Caco-2 (cell line): ENCODE measurements around the gene SIGLECL1. TPM values are rescaled to one million over a fixed set of nuclear protein-coding genes. Genes with fewer than 3 reads are reported as not detected.

ENCODE experiments used
- BruUV-seq: library from RNA; stranded (reverse); fragments of 400-500 nt; replicated peaks from 2 replicates; lab custom pipeline; 2021; lab: Mats Ljungman, UMichigan
- CTCF ChIA-PET: fragments of 300-600 bp; sonication (Branson Sonifier 250); formaldehyde crosslinking; loops from one replicate; lab custom pipeline; 2022; ENCODE audit warnings: antibody characterized with exemption; lab: Charles Lee
- POLR2A ChIA-PET: fragments of 300-600 bp; sonication (Branson Sonifier 250); formaldehyde crosslinking; loops from one replicate; lab custom pipeline; 2022; ENCODE audit warnings: antibody characterized with exemption; lab: Charles Lee
- DNase-seq, 2 experiments: peaks; one replicate each; pipeline versions ENCODE4 v3.0.0 to v3.0.0-alpha.2; 2020 to 2022
- H3K27me3 ChIP-seq: replicated peaks from 2 replicates; pipeline ENCODE4 v1.6.0; 2011; ENCODE audit warnings: low read length; ENCODE audit not compliant: control insufficient read depth, insufficient read depth
- H3K36me3 ChIP-seq: 2 replicates; pipeline ENCODE4 v1.5.1; 2011; ENCODE audit warnings: low read length; ENCODE audit not compliant: control insufficient read depth, insufficient read depth
- H3K4me1 ChIP-seq: fragments of 250-450 bp; sonication (Bioruptor Pico); 2 replicates; pipeline ENCODE4 v1.5.1; 2020; ENCODE audit warnings: mild to moderate bottlenecking
- H3K4me3 ChIP-seq: 2 replicates; pipeline ENCODE4 v1.5.1; 2011; ENCODE audit warnings: low read depth, mild to moderate bottlenecking, control low read depth, low read length
- H3K9me3 ChIP-seq: fragments of 250-450 bp; sonication (Bioruptor Pico); 2 replicates; pipeline ENCODE4 v1.5.1; 2020; ENCODE audit warnings: mild to moderate bottlenecking, moderate library complexity
- H3K27ac Mint-ChIP-seq: one replicate; pipeline ENCODE4 v1.8.0; 2022; ENCODE audit warnings: mixed read lengths; ENCODE audit not compliant: unreplicated experiment
- H3K27me3 Mint-ChIP-seq: one replicate; pipeline ENCODE4 v1.8.0; 2022; ENCODE audit warnings: mixed read lengths; ENCODE audit not compliant: insufficient read depth, unreplicated experiment
- H3K36me3 Mint-ChIP-seq: one replicate; pipeline ENCODE4 v1.8.0; 2022; ENCODE audit warnings: mild to moderate bottlenecking, mixed read lengths; ENCODE audit not compliant: insufficient read depth, unreplicated experiment
- H3K4me1 Mint-ChIP-seq: one replicate; pipeline ENCODE4 v1.8.0; 2022; ENCODE audit warnings: low read depth, mixed read lengths; ENCODE audit not compliant: unreplicated experiment
- H3K4me3 Mint-ChIP-seq: one replicate; pipeline ENCODE4 v1.8.0; 2022; ENCODE audit warnings: mild to moderate bottlenecking, moderate library complexity, mixed read lengths; ENCODE audit not compliant: unreplicated experiment
- H3K9me3 Mint-ChIP-seq: one replicate; pipeline ENCODE4 v1.8.0; 2022; ENCODE audit warnings: mixed read lengths; ENCODE audit not compliant: unreplicated experiment
- intact Hi-C: fragments of 100-400 bp; cut with micrococcal nuclease; formaldehyde crosslinking; loops from one replicate; pipeline ENCODE4 v1.10.0; 2022; ENCODE audit not compliant: unreplicated experiment
- total RNA-seq: library from RNA; stranded (reverse); gene quantifications from 2 replicates; pipeline ENCODE4 v1.2.3, GENCODE V29; 2022
- TF ChIP-seq, protein P1 (sequence below), 2 experiments: fragments of 200-600 bp in 1 of 2; IDR thresholded peaks; 1 replicate in 1 of 2; 2 replicates in 1 of 2; pipeline versions ENCODE4 v1.5.1 to v1.8.0; 2011 to 2022; ENCODE audit warnings: antibody characterized with exemption in 1 of 2, control low read depth in 1 of 2, inconsistent platforms in 1 of 2, low read depth in 1 of 2, low read length in 1 of 2, mild to moderate bottlenecking in 1 of 2, moderate library complexity in 1 of 2; ENCODE audit not compliant: insufficient read depth in 1 of 2, severe bottlenecking in 1 of 2, unreplicated experiment in 1 of 2

The SIGLECL1 gene
- total RNA-seq, 1 experiment from 2014 or later, result not detected

DNA sequence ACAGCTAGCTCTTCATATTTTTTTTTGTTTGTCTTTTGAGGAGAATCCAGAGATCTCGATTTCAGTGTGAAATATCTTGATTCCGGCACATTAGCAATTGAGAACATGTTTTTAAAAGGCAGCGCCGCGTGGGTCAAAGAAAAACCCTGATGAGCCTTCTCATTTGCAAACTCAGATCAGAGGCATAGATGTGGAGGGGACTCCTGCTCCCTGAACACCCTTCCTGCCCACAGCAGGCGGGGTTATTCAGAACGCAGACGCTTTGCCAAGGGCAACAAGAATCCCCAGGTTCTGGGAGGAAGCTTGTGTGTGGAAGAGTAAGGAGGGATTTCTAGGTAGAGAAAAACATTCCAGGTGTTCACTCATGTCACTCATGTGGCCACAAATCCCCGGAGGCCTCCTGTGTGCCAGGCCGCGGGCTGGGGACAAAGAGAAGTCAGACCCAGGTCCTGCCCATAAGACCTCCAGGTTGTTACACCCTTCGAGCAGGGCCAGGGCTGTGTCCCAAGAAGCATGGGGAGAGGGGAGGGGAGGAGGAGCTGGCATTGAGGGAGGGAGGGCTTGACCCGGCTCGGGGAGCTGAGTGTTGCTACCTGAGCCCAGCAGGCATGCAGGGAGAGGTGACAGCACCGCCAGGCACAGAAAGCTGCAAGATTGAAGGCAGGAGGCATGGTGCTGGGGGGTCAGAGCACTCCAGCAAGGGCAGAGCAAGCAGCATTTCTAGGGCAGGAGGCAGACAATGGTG lies 44.7 kb downstream of the SIGLECL1 start:
- intact Hi-C loops, result no loop called here
- no peaks in the 10 kb centered on the region for H3K4me1 ChIP-seq
- H3K9me3 Mint-ChIP-seq, result no peaks in the 10 kb centered on the region
- no peak overlapping the region for H3K4me3 Mint-ChIP-seq
- H3K36me3 ChIP-seq, result no peaks in the 10 kb centered on the region
- no peak overlapping the region for H3K4me3 ChIP-seq
- ChIA-PET CTCF (no interaction called here), POLR2A (no interaction called here)
- no peaks in the 10 kb centered on the region for H3K9me3 ChIP-seq
- no peaks in the 10 kb centered on the region for H3K36me3 Mint-ChIP-seq
- BruUV-seq, result no TSS peak
- H3K27me3 Mint-ChIP-seq, result peaks cover 5% of the 10 kb centered on the region
- no peaks in the 10 kb centered on the region for H3K27me3 ChIP-seq
- DNase-seq, result no peak
- H3K27ac Mint-ChIP-seq, result no peak overlapping the region
- TF ChIP-seq, protein P1, sequence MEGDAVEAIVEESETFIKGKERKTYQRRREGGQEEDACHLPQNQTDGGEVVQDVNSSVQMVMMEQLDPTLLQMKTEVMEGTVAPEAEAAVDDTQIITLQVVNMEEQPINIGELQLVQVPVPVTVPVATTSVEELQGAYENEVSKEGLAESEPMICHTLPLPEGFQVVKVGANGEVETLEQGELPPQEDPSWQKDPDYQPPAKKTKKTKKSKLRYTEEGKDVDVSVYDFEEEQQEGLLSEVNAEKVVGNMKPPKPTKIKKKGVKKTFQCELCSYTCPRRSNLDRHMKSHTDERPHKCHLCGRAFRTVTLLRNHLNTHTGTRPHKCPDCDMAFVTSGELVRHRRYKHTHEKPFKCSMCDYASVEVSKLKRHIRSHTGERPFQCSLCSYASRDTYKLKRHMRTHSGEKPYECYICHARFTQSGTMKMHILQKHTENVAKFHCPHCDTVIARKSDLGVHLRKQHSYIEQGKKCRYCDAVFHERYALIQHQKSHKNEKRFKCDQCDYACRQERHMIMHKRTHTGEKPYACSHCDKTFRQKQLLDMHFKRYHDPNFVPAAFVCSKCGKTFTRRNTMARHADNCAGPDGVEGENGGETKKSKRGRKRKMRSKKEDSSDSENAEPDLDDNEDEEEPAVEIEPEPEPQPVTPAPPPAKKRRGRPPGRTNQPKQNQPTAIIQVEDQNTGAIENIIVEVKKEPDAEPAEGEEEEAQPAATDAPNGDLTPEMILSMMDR (IDR thresholded peaks at IDR 0.05; ENCODE audit: insufficient read depth in 1 of 2, low read depth in 1 of 2, low read length in 1 of 2, severe bottlenecking in 1 of 2, unreplicated experiment in 1 of 2), result no peak
- no peaks in the 10 kb centered on the region for H3K4me1 Mint-ChIP-seq

DNA sequence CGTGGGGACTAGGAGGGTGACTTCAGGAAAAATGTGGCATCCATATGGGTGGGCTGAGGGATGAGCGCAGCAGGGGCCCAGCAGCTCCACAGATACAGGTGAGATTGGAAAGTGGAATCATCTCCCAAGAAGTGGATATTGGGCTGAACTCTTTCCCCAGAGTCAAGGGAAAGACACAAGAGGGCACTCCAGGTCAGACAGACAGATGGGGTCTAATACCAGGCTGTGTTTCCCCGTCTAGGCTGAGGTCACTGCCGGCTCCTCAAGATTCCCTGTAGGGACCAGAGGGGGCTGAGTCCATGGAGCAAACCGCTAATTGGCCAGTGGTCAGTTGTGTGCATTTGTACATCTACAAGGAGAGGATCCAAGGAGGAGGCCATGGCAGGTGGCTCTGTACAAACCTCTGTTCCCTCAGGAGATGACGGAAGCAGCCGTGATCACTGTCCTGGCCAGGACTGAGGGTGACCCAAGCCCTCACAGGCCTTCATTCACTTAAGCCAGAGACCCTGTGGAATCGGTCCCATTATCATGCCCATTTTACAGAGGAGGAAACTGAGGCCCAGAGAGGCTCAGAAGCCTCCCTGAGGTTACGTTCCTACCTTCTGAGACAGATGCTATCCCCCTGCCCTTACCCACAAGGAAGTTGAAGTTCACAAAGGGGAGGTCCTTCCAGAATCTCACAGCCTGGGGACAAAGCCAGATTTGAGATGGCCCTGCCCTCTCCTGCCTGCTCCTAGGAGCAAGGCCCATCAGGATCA lies 45.6 kb downstream of the SIGLECL1 start:
- Mint-ChIP-seq H3K27ac (no peak overlapping the region), H3K27me3 (peaks cover 5% of the 10 kb centered on the region), H3K4me1 (no peaks in the 10 kb centered on the region), H3K36me3 (no peaks in the 10 kb centered on the region), H3K9me3 (no peaks in the 10 kb centered on the region), H3K4me3 (no peak overlapping the region)
- Histone ChIP-seq H3K4me3 (no peak overlapping the region), H3K27me3 (no peaks in the 10 kb centered on the region), H3K4me1 (no peaks in the 10 kb centered on the region), H3K36me3 (no peaks in the 10 kb centered on the region), H3K9me3 (no peaks in the 10 kb centered on the region)
- ChIA-PET POLR2A (no interaction called here), CTCF (no interaction called here)
- no peak for DNase-seq
- intact Hi-C loops, result no loop called here
- TF ChIP-seq, protein P1 (IDR thresholded peaks at IDR 0.05; ENCODE audit: insufficient read depth in 1 of 2, low read depth in 1 of 2, low read length in 1 of 2, severe bottlenecking in 1 of 2, unreplicated experiment in 1 of 2), result no peak
- no TSS peak for BruUV-seq

DNA sequence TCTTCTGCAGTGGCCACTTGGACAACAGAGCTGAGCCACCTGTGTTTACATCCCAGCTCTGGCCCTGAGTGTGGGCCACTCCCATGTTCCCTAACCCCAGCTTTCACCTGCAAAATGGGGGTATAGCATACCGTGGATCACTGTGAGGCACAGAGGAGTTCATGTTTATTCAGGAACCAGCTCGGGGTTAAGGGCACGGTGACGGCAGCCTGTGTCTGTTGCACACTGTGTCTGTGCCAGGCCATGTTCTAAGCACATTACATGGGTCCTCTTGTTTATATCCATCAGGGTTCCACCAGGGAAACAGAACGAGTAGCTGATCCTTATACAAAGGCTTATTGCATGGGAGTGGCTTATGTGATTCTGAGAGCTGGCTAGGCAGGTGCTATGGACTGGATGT lies 46.5 kb downstream of the SIGLECL1 start:
- Histone ChIP-seq H3K4me1 (no peaks in the 10 kb centered on the region), H3K9me3 (no peaks in the 10 kb centered on the region), H3K4me3 (no peak overlapping the region), H3K36me3 (no peaks in the 10 kb centered on the region), H3K27me3 (no peaks in the 10 kb centered on the region)
- POLR2A ChIA-PET, result no interaction called here
- Mint-ChIP-seq H3K27ac (no peak overlapping the region), H3K36me3 (no peaks in the 10 kb centered on the region), H3K4me1 (no peaks in the 10 kb centered on the region), H3K27me3 (peaks cover 5% of the 10 kb centered on the region), H3K9me3 (no peaks in the 10 kb centered on the region), H3K4me3 (no peak overlapping the region)
- no peak for DNase-seq
- intact Hi-C loops, result no loop called here
- TF ChIP-seq, protein P1 (IDR thresholded peaks at IDR 0.05; ENCODE audit: insufficient read depth in 1 of 2, low read depth in 1 of 2, low read length in 1 of 2, severe bottlenecking in 1 of 2, unreplicated experiment in 1 of 2), result no peak
- CTCF ChIA-PET, result no interaction called here
- no TSS peak for BruUV-seq
